IMR-90 (cell line): Measurements from ENCODE around the gene RWDD1. TPM values are rescaled to one million over a fixed set of nuclear protein-coding genes. Genes with fewer than 3 reads are reported as not detected.

Experiments
- ATAC-seq: fragments of 200-7000 bp; cut with Tn5 transposase; 2 replicates; pipeline ENCODE4 v1.9.1; 2020; ENCODE audit warnings: low read depth, mild to moderate bottlenecking, moderate library complexity
- BruUV-seq: library from RNA; stranded (reverse); fragments of 400-500 nt; replicated peaks from 2 replicates; lab custom pipeline; 2021; lab: Mats Ljungman, UMichigan
- CTCF ChIA-PET: fragments of 300-600 bp; formaldehyde crosslinking; extraction: SDS; loops from one replicate; lab custom pipeline; 2021; ENCODE audit warnings: antibody characterized with exemption; lab: Yijun Ruan, JAX
- POLR2A ChIA-PET: fragments of 300-600 bp; sonication (Branson Sonifier 250); formaldehyde crosslinking; loops from one replicate; lab custom pipeline; 2022; ENCODE audit warnings: antibody characterized with exemption; ENCODE audit not compliant: unreplicated experiment; lab: Charles Lee
- DNase-seq: peaks from one replicate; pipeline ENCODE4 v3.0.0; 2013
- H2AFZ ChIP-seq: replicated peaks from 2 replicates; pipeline ENCODE3; 2013; ENCODE audit warnings: low read length, mild to moderate bottlenecking; ENCODE audit not compliant: poor library complexity
- H2AK5ac ChIP-seq: 2 replicates; pipeline ENCODE4 v1.6.1; 2013; ENCODE audit warnings: low read depth, low read length, inconsistent platforms
- H2AK9ac ChIP-seq: replicated peaks from 2 replicates; pipeline ENCODE3; 2013; ENCODE audit warnings: mild to moderate bottlenecking, low read depth, low read length, moderate library complexity; ENCODE audit not compliant: poor library complexity
- H2BK120ac ChIP-seq: 2 replicates; pipeline ENCODE4 v1.6.1; 2013; ENCODE audit warnings: low read depth, low read length, inconsistent platforms
- H2BK15ac ChIP-seq: 3 replicates; pipeline ENCODE4 v1.6.1; 2013; ENCODE audit warnings: low read depth, low read length, inconsistent platforms
- H2BK20ac ChIP-seq: 2 replicates; pipeline ENCODE4 v1.6.1; 2013; ENCODE audit warnings: low read depth, mild to moderate bottlenecking, inconsistent platforms, low read length, moderate library complexity
- H2BK5ac ChIP-seq: 2 replicates; pipeline ENCODE4 v1.6.1; 2013; ENCODE audit warnings: mild to moderate bottlenecking, low read depth, low read length, inconsistent platforms; ENCODE audit not compliant: poor library complexity, severe bottlenecking
- H3K14ac ChIP-seq: replicated peaks from 2 replicates; pipeline ENCODE4 v1.6.1; 2013; ENCODE audit warnings: low read depth, low read length, inconsistent platforms
- H3K18ac ChIP-seq: 2 replicates; pipeline ENCODE4 v1.6.1; 2013; ENCODE audit warnings: low read depth, low read length, control low read depth
- H3K23ac ChIP-seq: 2 replicates; pipeline ENCODE4 v1.6.1; 2013; ENCODE audit warnings: low read depth, low read length, inconsistent platforms
- H3K27ac ChIP-seq: 2 replicates; pipeline ENCODE4 v1.5.1; 2013; ENCODE audit warnings: mild to moderate bottlenecking, control low read depth, low read length; ENCODE audit not compliant: insufficient read depth
- H3K27me3 ChIP-seq: 2 replicates; pipeline ENCODE4 v1.6.1; 2013; ENCODE audit warnings: low read length; ENCODE audit not compliant: control insufficient read depth, insufficient read depth
- H3K36me3 ChIP-seq: 2 replicates; pipeline ENCODE4 v1.6.1; 2013; ENCODE audit warnings: low read length, mixed read lengths; ENCODE audit not compliant: control insufficient read depth, insufficient read depth
- H3K4ac ChIP-seq: 2 replicates; pipeline ENCODE4 v1.6.1; 2013; ENCODE audit warnings: low read depth, low read length, inconsistent platforms
- H3K4me1 ChIP-seq: 2 replicates; pipeline ENCODE4 v1.6.1; 2013; ENCODE audit warnings: low read length, mixed read lengths; ENCODE audit not compliant: control insufficient read depth, insufficient read depth
- H3K4me2 ChIP-seq: 2 replicates; pipeline ENCODE4 v1.6.1; 2013; ENCODE audit warnings: low read depth, mild to moderate bottlenecking, control low read depth, low read length, moderate library complexity
- H3K4me3 ChIP-seq: 2 replicates; pipeline ENCODE4 v1.5.1; 2013; ENCODE audit warnings: low read depth, mild to moderate bottlenecking, control low read depth, low read length, moderate library complexity; ENCODE audit not compliant: insufficient read depth
- H3K56ac ChIP-seq: 2 replicates; pipeline ENCODE4 v1.6.1; 2013; ENCODE audit warnings: low read length, inconsistent platforms; ENCODE audit not compliant: insufficient read depth; ENCODE audit errors: extremely low read depth
- H3K79me1 ChIP-seq, 2 experiments: 2 replicates each; pipeline ENCODE4 v1.6.1; 2013; ENCODE audit warnings: low read length in 2 of 2, inconsistent platforms in 1 of 2, low read depth in 1 of 2
- H3K9ac ChIP-seq: 2 replicates; pipeline ENCODE4 v1.6.1; 2013; ENCODE audit warnings: low read depth, low read length, control low read depth
- H3K9me1 ChIP-seq: 2 replicates; pipeline ENCODE4 v1.6.1; 2013; ENCODE audit warnings: low read length, inconsistent platforms; ENCODE audit not compliant: insufficient read depth
- H3K9me3 ChIP-seq: 2 replicates; pipeline ENCODE4 v1.6.1; 2013; ENCODE audit warnings: low read length; ENCODE audit not compliant: control insufficient read depth, insufficient read depth
- H4K20me1 ChIP-seq: 2 replicates; pipeline ENCODE4 v1.6.1; 2013; ENCODE audit warnings: low read length, inconsistent platforms; ENCODE audit not compliant: insufficient read depth
- H4K5ac ChIP-seq: 2 replicates; pipeline ENCODE4 v1.6.1; 2013; ENCODE audit warnings: mild to moderate bottlenecking, low read depth, low read length, control low read depth
- H4K8ac ChIP-seq, 2 experiments: 2 replicates each; pipeline ENCODE4 v1.6.1; 2013; ENCODE audit warnings: low read depth in 2 of 2, low read length in 2 of 2, control low read depth in 1 of 2, inconsistent platforms in 1 of 2
- H4K91ac ChIP-seq: 2 replicates; pipeline ENCODE4 v1.6.1; 2013; ENCODE audit warnings: low read depth, low read length, inconsistent platforms; ENCODE audit not compliant: insufficient read depth
- BHLHE40 ChIP-seq: fragments of 150-350 bp; IDR thresholded peaks from 2 replicates; pipeline ENCODE4 v1.6.1; 2016; ENCODE audit warnings: mild to moderate bottlenecking, low read depth, low read length
- CEBPB ChIP-seq: IDR thresholded peaks from 2 replicates; pipeline ENCODE4 v1.6.1; 2012; ENCODE audit warnings: low read depth, low read length, improper control_type of control experiment
- CHD1 ChIP-seq: IDR thresholded peaks from 2 replicates; pipeline ENCODE4 v1.6.1; 2012; ENCODE audit warnings: low read depth, low read length, improper control_type of control experiment
- CTCF ChIP-seq: conservative IDR thresholded peaks from 2 replicates; pipeline ENCODE4 v1.5.1; 2012; ENCODE audit warnings: mild to moderate bottlenecking, low read depth, low read length, improper control_type of control experiment
- ELK1 ChIP-seq: fragments of 150-350 bp; IDR thresholded peaks from 2 replicates; pipeline ENCODE4 v1.6.1; 2016; ENCODE audit warnings: low read depth, mild to moderate bottlenecking, low read length, moderate library complexity, borderline replicate concordance
- FOS ChIP-seq: fragments of 150-350 bp; IDR thresholded peaks from 2 replicates; pipeline ENCODE4 v1.6.1; 2016; ENCODE audit warnings: low read depth, low read length
- MAFK ChIP-seq: IDR thresholded peaks from 2 replicates; pipeline ENCODE4 v1.6.1; 2012; ENCODE audit warnings: low read depth, low read length, improper control_type of control experiment
- MAZ ChIP-seq: IDR thresholded peaks from 2 replicates; pipeline ENCODE4 v1.6.1; 2012; ENCODE audit warnings: low read depth, mild to moderate bottlenecking, low read length, improper control_type of control experiment, moderate library complexity, borderline replicate concordance
- MXI1 ChIP-seq: IDR thresholded peaks from 2 replicates; pipeline ENCODE4 v1.6.1; 2012; ENCODE audit warnings: low read depth, mild to moderate bottlenecking, low read length, moderate library complexity, borderline replicate concordance
- NFE2L2 ChIP-seq: fragments of 150-350 bp; IDR thresholded peaks from 2 replicates; pipeline ENCODE4 v1.6.1; 2016; ENCODE audit warnings: low read depth, mild to moderate bottlenecking, low read length
- POLR2A ChIP-seq: IDR thresholded peaks from 2 replicates; pipeline ENCODE4 v1.6.1; 2012; ENCODE audit warnings: mild to moderate bottlenecking, low read depth, low read length
- RAD21 ChIP-seq: IDR thresholded peaks from 2 replicates; pipeline ENCODE4 v1.6.1; 2012; ENCODE audit warnings: low read length, improper control_type of control experiment
- RCOR1 ChIP-seq: IDR thresholded peaks from 2 replicates; pipeline ENCODE4 v1.6.1; 2012; ENCODE audit warnings: mild to moderate bottlenecking, low read length, improper control_type of control experiment; ENCODE audit not compliant: insufficient replicate concordance
- RFX5 ChIP-seq: IDR thresholded peaks from 2 replicates; pipeline ENCODE4 v1.8.0; 2012; ENCODE audit warnings: low read depth, mild to moderate bottlenecking, low read length, moderate library complexity
- SMC3 ChIP-seq: fragments of 150-350 bp; IDR thresholded peaks from 2 replicates; pipeline ENCODE4 v1.6.1; 2016; ENCODE audit warnings: low read depth, mild to moderate bottlenecking, antibody characterized with exemption, low read length, moderate library complexity
- USF2 ChIP-seq: fragments of 150-350 bp; IDR thresholded peaks from 2 replicates; pipeline ENCODE4 v1.6.1; 2017; ENCODE audit warnings: mild to moderate bottlenecking, antibody characterized with exemption, low read length, low read depth
- dilution Hi-C: fragments of 300-500 bp; cut with HindIII; formaldehyde crosslinking; loops from one replicate; pipeline ENCODE4 v1.14.3; 2018; ENCODE audit warnings: low sequenced_read_pairs; ENCODE audit not compliant: unreplicated experiment
- in situ Hi-C: fragments of 300-500 bp; cut with MboI; formaldehyde crosslinking; loops from 3 replicates; pipeline ENCODE4 v1.14.3; 2019; ENCODE audit warnings: low sequenced_read_pairs, inconsistent platforms, mixed read lengths
- intact Hi-C: fragments of 100-400 bp; cut with micrococcal nuclease; formaldehyde crosslinking; loops from 2 replicates; pipeline ENCODE4 v1.10.0; 2022
- polyA plus RNA-seq, 3 experiments: library from polyadenylated mRNA; depleted of rRNA; stranded (reverse); fragments of >200 nt; gene quantifications; 2 replicates each; pipeline ENCODE4 v1.2.3, GENCODE V29; 2012; ENCODE audit warnings: low replicate concordance in 1 of 3
- total RNA-seq: library from RNA; depleted of rRNA; stranded (reverse); fragments of >200 nt; gene quantifications from 2 replicates; pipeline ENCODE4 v1.2.3, GENCODE V29; 2012

Gene RWDD1
- total and polyA plus RNA-seq, 2 of the 4 experiments (the other 2 are of a cell fraction): 23.6 to 92.8 TPM

- Histone ChIP-seq H2BK20ac (no peak within 1 kb of the TSS), H4K8ac (no peak within 1 kb of the TSS), H3K4ac (no peak within 1 kb of the TSS), H3K36me3 (no peaks in the 10 kb centered on the region), H4K20me1 (no peaks in the 10 kb centered on the region), H4K91ac (no peak within 1 kb of the TSS), H3K18ac (no peak within 1 kb of the TSS), H3K27me3 (no peaks in the 10 kb centered on the region), H3K14ac (no peak within 1 kb of the TSS), H2AFZ (peak within 1 kb of the TSS; percentile 10), H2BK120ac (peak within 1 kb of the TSS; percentile 19; the same call in 1 of the 2 replicates), H3K4me2 (no peak within 1 kb of the TSS), H2AK5ac (no peak within 1 kb of the TSS; the same call in 1 of the 2 replicates), H3K27ac (no peak within 1 kb of the TSS), H3K4me1 (peaks cover 7% of the 10 kb centered on the region), H3K9ac (no peak within 1 kb of the TSS), H2BK5ac (no peak within 1 kb of the TSS), H3K9me1 (no peaks in the 10 kb centered on the region), H4K5ac (peak within 1 kb of the TSS; percentile 13; the same call in 1 of the 2 replicates), H3K23ac (no peak within 1 kb of the TSS), H3K4me3 (no peak within 1 kb of the TSS), H3K79me1 (no peaks in the 10 kb centered on the region), H2BK15ac (no peak within 1 kb of the TSS), H3K9me3 (no peaks in the 10 kb centered on the region), H3K56ac (no peak within 1 kb of the TSS), H2AK9ac (no peak within 1 kb of the TSS)
- ATAC-seq (no peak), DNase-seq (no peak)
- in situ Hi-C loops (no loop called here), dilution Hi-C loops (no loop called here), intact Hi-C loops (no loop called here)
- CTCF ChIA-PET: interaction anchor here (0.7 to 0.8 kb wide), 2 partner anchors 12 to 18 kb away, joined by 3 to 5 read pairs; no protein-coding TSS in a partner anchor
- BruUV-seq: no TSS peak
- TF ChIP-seq POLR2A: no peak
- no peak for TF ChIP-seq CEBPB
- TF ChIP-seq NFE2L2: no peak
- no peak for TF ChIP-seq RCOR1
- no peak for TF ChIP-seq USF2
- no peak for TF ChIP-seq RAD21
- no peak for TF ChIP-seq RFX5
- no peak for TF ChIP-seq MXI1
- TF ChIP-seq BHLHE40: no peak
- TF ChIP-seq ELK1: no peak
- no peak for TF ChIP-seq MAFK
- no peak for TF ChIP-seq FOS
- no peak for TF ChIP-seq CTCF
- TF ChIP-seq SMC3: no peak
- TF ChIP-seq CHD1: no peak
- TF ChIP-seq MAZ: no peak
- POLR2A ChIA-PET: no interaction called here
Measured at GRCh38 chr6:116553451-116553850, 17.9 kb upstream of the RWDD1 start, which contains the start of gene CALHM4. Gene CALHM4, plus strand, starts transcription at chr6:116553751. Its CDS starts 43 bp downstream, at chr6:116553794.
